IMR-90 (cell line): ENCODE measurements around the gene CCT5. TPM values are rescaled to one million over a fixed set of nuclear protein-coding genes. Genes with fewer than 3 reads are reported as not detected.

Experiments
- ATAC-seq: fragments of 200-7000 bp; cut with Tn5 transposase; 2 replicates; pipeline ENCODE4 v1.9.1; 2020; ENCODE audit warnings: low read depth, mild to moderate bottlenecking, moderate library complexity
- BruUV-seq: library from RNA; stranded (reverse); fragments of 400-500 nt; replicated peaks from 2 replicates; lab custom pipeline; 2021; lab: Mats Ljungman, UMichigan
- CTCF ChIA-PET: fragments of 300-600 bp; formaldehyde crosslinking; extraction: SDS; loops from one replicate; lab custom pipeline; 2021; ENCODE audit warnings: antibody characterized with exemption; lab: Yijun Ruan, JAX
- POLR2A ChIA-PET: fragments of 300-600 bp; sonication (Branson Sonifier 250); formaldehyde crosslinking; loops from one replicate; lab custom pipeline; 2022; ENCODE audit warnings: antibody characterized with exemption; ENCODE audit not compliant: unreplicated experiment; lab: Charles Lee
- DNase-seq: peaks from one replicate; pipeline ENCODE4 v3.0.0; 2013
- H2AFZ ChIP-seq: replicated peaks from 2 replicates; pipeline ENCODE3; 2013; ENCODE audit warnings: low read length, mild to moderate bottlenecking; ENCODE audit not compliant: poor library complexity
- H2AK5ac ChIP-seq: 2 replicates; pipeline ENCODE4 v1.6.1; 2013; ENCODE audit warnings: low read depth, low read length, inconsistent platforms
- H2AK9ac ChIP-seq: replicated peaks from 2 replicates; pipeline ENCODE3; 2013; ENCODE audit warnings: mild to moderate bottlenecking, low read depth, low read length, moderate library complexity; ENCODE audit not compliant: poor library complexity
- H2BK120ac ChIP-seq: 2 replicates; pipeline ENCODE4 v1.6.1; 2013; ENCODE audit warnings: low read depth, low read length, inconsistent platforms
- H2BK15ac ChIP-seq: 3 replicates; pipeline ENCODE4 v1.6.1; 2013; ENCODE audit warnings: low read depth, low read length, inconsistent platforms
- H2BK20ac ChIP-seq: 2 replicates; pipeline ENCODE4 v1.6.1; 2013; ENCODE audit warnings: low read depth, mild to moderate bottlenecking, inconsistent platforms, low read length, moderate library complexity
- H2BK5ac ChIP-seq: 2 replicates; pipeline ENCODE4 v1.6.1; 2013; ENCODE audit warnings: mild to moderate bottlenecking, low read depth, low read length, inconsistent platforms; ENCODE audit not compliant: poor library complexity, severe bottlenecking
- H3K14ac ChIP-seq: replicated peaks from 2 replicates; pipeline ENCODE4 v1.6.1; 2013; ENCODE audit warnings: low read depth, low read length, inconsistent platforms
- H3K18ac ChIP-seq: 2 replicates; pipeline ENCODE4 v1.6.1; 2013; ENCODE audit warnings: low read depth, low read length, control low read depth
- H3K23ac ChIP-seq: 2 replicates; pipeline ENCODE4 v1.6.1; 2013; ENCODE audit warnings: low read depth, low read length, inconsistent platforms
- H3K27ac ChIP-seq: 2 replicates; pipeline ENCODE4 v1.5.1; 2013; ENCODE audit warnings: mild to moderate bottlenecking, control low read depth, low read length; ENCODE audit not compliant: insufficient read depth
- H3K27me3 ChIP-seq: 2 replicates; pipeline ENCODE4 v1.6.1; 2013; ENCODE audit warnings: low read length; ENCODE audit not compliant: control insufficient read depth, insufficient read depth
- H3K36me3 ChIP-seq: 2 replicates; pipeline ENCODE4 v1.6.1; 2013; ENCODE audit warnings: low read length, mixed read lengths; ENCODE audit not compliant: control insufficient read depth, insufficient read depth
- H3K4ac ChIP-seq: 2 replicates; pipeline ENCODE4 v1.6.1; 2013; ENCODE audit warnings: low read depth, low read length, inconsistent platforms
- H3K4me1 ChIP-seq: 2 replicates; pipeline ENCODE4 v1.6.1; 2013; ENCODE audit warnings: low read length, mixed read lengths; ENCODE audit not compliant: control insufficient read depth, insufficient read depth
- H3K4me2 ChIP-seq: 2 replicates; pipeline ENCODE4 v1.6.1; 2013; ENCODE audit warnings: low read depth, mild to moderate bottlenecking, control low read depth, low read length, moderate library complexity
- H3K4me3 ChIP-seq: 2 replicates; pipeline ENCODE4 v1.5.1; 2013; ENCODE audit warnings: low read depth, mild to moderate bottlenecking, control low read depth, low read length, moderate library complexity; ENCODE audit not compliant: insufficient read depth
- H3K56ac ChIP-seq: 2 replicates; pipeline ENCODE4 v1.6.1; 2013; ENCODE audit warnings: low read length, inconsistent platforms; ENCODE audit not compliant: insufficient read depth; ENCODE audit errors: extremely low read depth
- H3K79me1 ChIP-seq, 2 experiments: 2 replicates each; pipeline ENCODE4 v1.6.1; 2013; ENCODE audit warnings: low read length in 2 of 2, inconsistent platforms in 1 of 2, low read depth in 1 of 2
- H3K9ac ChIP-seq: 2 replicates; pipeline ENCODE4 v1.6.1; 2013; ENCODE audit warnings: low read depth, low read length, control low read depth
- H3K9me1 ChIP-seq: 2 replicates; pipeline ENCODE4 v1.6.1; 2013; ENCODE audit warnings: low read length, inconsistent platforms; ENCODE audit not compliant: insufficient read depth
- H3K9me3 ChIP-seq: 2 replicates; pipeline ENCODE4 v1.6.1; 2013; ENCODE audit warnings: low read length; ENCODE audit not compliant: control insufficient read depth, insufficient read depth
- H4K20me1 ChIP-seq: 2 replicates; pipeline ENCODE4 v1.6.1; 2013; ENCODE audit warnings: low read length, inconsistent platforms; ENCODE audit not compliant: insufficient read depth
- H4K5ac ChIP-seq: 2 replicates; pipeline ENCODE4 v1.6.1; 2013; ENCODE audit warnings: mild to moderate bottlenecking, low read depth, low read length, control low read depth
- H4K8ac ChIP-seq, 2 experiments: 2 replicates each; pipeline ENCODE4 v1.6.1; 2013; ENCODE audit warnings: low read depth in 2 of 2, low read length in 2 of 2, control low read depth in 1 of 2, inconsistent platforms in 1 of 2
- H4K91ac ChIP-seq: 2 replicates; pipeline ENCODE4 v1.6.1; 2013; ENCODE audit warnings: low read depth, low read length, inconsistent platforms; ENCODE audit not compliant: insufficient read depth
- BHLHE40 ChIP-seq: fragments of 150-350 bp; IDR thresholded peaks from 2 replicates; pipeline ENCODE4 v1.6.1; 2016; ENCODE audit warnings: mild to moderate bottlenecking, low read depth, low read length
- CEBPB ChIP-seq: IDR thresholded peaks from 2 replicates; pipeline ENCODE4 v1.6.1; 2012; ENCODE audit warnings: low read depth, low read length, improper control_type of control experiment
- CHD1 ChIP-seq: IDR thresholded peaks from 2 replicates; pipeline ENCODE4 v1.6.1; 2012; ENCODE audit warnings: low read depth, low read length, improper control_type of control experiment
- CTCF ChIP-seq: conservative IDR thresholded peaks from 2 replicates; pipeline ENCODE4 v1.5.1; 2012; ENCODE audit warnings: mild to moderate bottlenecking, low read depth, low read length, improper control_type of control experiment
- MAZ ChIP-seq: IDR thresholded peaks from 2 replicates; pipeline ENCODE4 v1.6.1; 2012; ENCODE audit warnings: low read depth, mild to moderate bottlenecking, low read length, improper control_type of control experiment, moderate library complexity, borderline replicate concordance
- MXI1 ChIP-seq: IDR thresholded peaks from 2 replicates; pipeline ENCODE4 v1.6.1; 2012; ENCODE audit warnings: low read depth, mild to moderate bottlenecking, low read length, moderate library complexity, borderline replicate concordance
- NFE2L2 ChIP-seq: fragments of 150-350 bp; IDR thresholded peaks from 2 replicates; pipeline ENCODE4 v1.6.1; 2016; ENCODE audit warnings: low read depth, mild to moderate bottlenecking, low read length
- POLR2A ChIP-seq: IDR thresholded peaks from 2 replicates; pipeline ENCODE4 v1.6.1; 2012; ENCODE audit warnings: mild to moderate bottlenecking, low read depth, low read length
- RAD21 ChIP-seq: IDR thresholded peaks from 2 replicates; pipeline ENCODE4 v1.6.1; 2012; ENCODE audit warnings: low read length, improper control_type of control experiment
- SMC3 ChIP-seq: fragments of 150-350 bp; IDR thresholded peaks from 2 replicates; pipeline ENCODE4 v1.6.1; 2016; ENCODE audit warnings: low read depth, mild to moderate bottlenecking, antibody characterized with exemption, low read length, moderate library complexity
- USF2 ChIP-seq: fragments of 150-350 bp; IDR thresholded peaks from 2 replicates; pipeline ENCODE4 v1.6.1; 2017; ENCODE audit warnings: mild to moderate bottlenecking, antibody characterized with exemption, low read length, low read depth
- WGBS, 2 experiments: methylation state at CpG; one replicate each; pipeline versions ENCODE4 v1.1.5 to v1.1.7; 2013; ENCODE audit warnings: missing lambda C conversion rate in 2 of 2; ENCODE audit not compliant: insufficient read length in 1 of 2; ENCODE audit errors: extremely low coverage in 2 of 2; 5-methylcytosine and 5-hydroxymethylcytosine counted together
- dilution Hi-C: fragments of 300-500 bp; cut with HindIII; formaldehyde crosslinking; loops from one replicate; pipeline ENCODE4 v1.14.3; 2018; ENCODE audit warnings: low sequenced_read_pairs; ENCODE audit not compliant: unreplicated experiment
- in situ Hi-C: fragments of 300-500 bp; cut with MboI; formaldehyde crosslinking; loops from 3 replicates; pipeline ENCODE4 v1.14.3; 2019; ENCODE audit warnings: low sequenced_read_pairs, inconsistent platforms, mixed read lengths
- intact Hi-C: fragments of 100-400 bp; cut with micrococcal nuclease; formaldehyde crosslinking; loops from 2 replicates; pipeline ENCODE4 v1.10.0; 2022
- polyA plus RNA-seq, 3 experiments: library from polyadenylated mRNA; depleted of rRNA; stranded (reverse); fragments of >200 nt; gene quantifications; 2 replicates each; pipeline ENCODE4 v1.2.3, GENCODE V29; 2012; ENCODE audit warnings: low replicate concordance in 1 of 3
- total RNA-seq: library from RNA; depleted of rRNA; stranded (reverse); fragments of >200 nt; gene quantifications from 2 replicates; pipeline ENCODE4 v1.2.3, GENCODE V29; 2012
- TF ChIP-seq, protein P1 (sequence below): fragments of 150-350 bp; IDR thresholded peaks from 2 replicates; pipeline ENCODE4 v1.6.1; 2016; ENCODE audit warnings: low read depth, mild to moderate bottlenecking, low read length, moderate library complexity, borderline replicate concordance

Gene CCT5
- total and polyA plus RNA-seq, 2 of the 4 experiments (the other 2 are of a cell fraction) = 358 to 481 TPM

DNA sequence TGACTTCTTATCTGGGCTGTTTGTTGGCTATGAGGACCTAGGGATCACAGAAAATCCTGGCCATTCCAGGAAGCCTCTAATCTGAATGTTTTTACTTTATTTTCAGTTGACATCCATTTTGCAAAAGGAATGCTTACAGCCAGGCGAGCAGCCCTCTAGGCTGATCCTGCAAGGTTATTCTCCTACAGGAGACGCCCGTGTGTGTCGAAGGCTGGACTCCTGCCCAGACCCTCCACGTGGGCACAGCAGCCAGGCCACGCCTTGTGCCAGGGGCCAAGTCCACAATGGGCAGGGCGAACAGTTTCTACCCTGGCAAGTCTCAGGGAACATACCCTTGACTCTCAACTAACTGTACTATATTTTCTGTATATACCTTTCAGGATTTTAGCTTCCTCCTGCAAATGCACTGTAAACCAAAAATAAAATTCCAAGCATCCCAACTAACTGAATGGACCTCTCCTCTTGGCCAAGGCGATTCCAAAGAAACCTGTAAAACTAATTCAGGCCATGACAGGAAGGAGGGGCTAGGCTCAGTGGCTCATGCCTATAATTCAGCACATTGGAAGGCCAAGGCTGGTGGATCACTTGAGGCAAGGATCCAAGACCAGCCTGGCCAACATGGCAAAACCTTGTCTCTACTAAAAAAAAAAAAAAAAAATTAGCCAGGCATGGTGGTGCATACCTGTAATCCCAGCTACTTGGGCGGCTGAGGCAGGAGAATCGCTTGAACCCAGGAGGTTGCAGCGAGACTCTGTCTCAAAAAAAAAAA is 51.9 kb downstream of the CCT5 start (continued):
- TF ChIP-seq CTCF = no peak

GRCh38 chr5:10303201-10303600 is 53.1 kb downstream of the CCT5 start:
- dilution Hi-C loops = no loop called here
- Histone ChIP-seq H3K4me2 (no peak overlapping the region), H2BK15ac (no peak overlapping the region), H3K4ac (no peak overlapping the region), H2AFZ (no peak overlapping the region), H2BK5ac (no peak overlapping the region), H3K23ac (no peak overlapping the region), H3K27me3 (no peaks in the 10 kb centered on the region), H3K36me3 (peaks cover 2% of the 10 kb centered on the region; the same call in 1 of the 2 replicates), H2BK120ac (no peak overlapping the region), H4K5ac (no peak overlapping the region), H4K20me1 (no peaks in the 10 kb centered on the region), H2AK9ac (no peak overlapping the region), H3K9ac (no peak overlapping the region), H3K18ac (no peak overlapping the region), H3K4me3 (no peak overlapping the region), H3K56ac (no peak overlapping the region), H3K27ac (no peak overlapping the region), H4K8ac (no peak overlapping the region), H3K9me1 (0 out of 2 replicates have a peak, but pooled peaks cover 7% of the 10 kb centered on the region), H3K79me1 (peaks cover 0 to 15% of the 10 kb centered on the region in 2 experiments; a peak in 1 of 4 replicates), H3K14ac (no peak overlapping the region), H2AK5ac (no peak overlapping the region), H4K91ac (no peak overlapping the region), H3K4me1 (peaks cover 4% of the 10 kb centered on the region; the same call in 1 of the 2 replicates), H2BK20ac (no peak overlapping the region), H3K9me3 (no peaks in the 10 kb centered on the region)
- ChIA-PET POLR2A (no interaction called here), CTCF (no interaction called here)
- DNase-seq = no peak
- intact Hi-C loops = no loop called here
- in situ Hi-C loops = no loop called here
- no peak for ATAC-seq
- WGBS, 2 experiments = no CpG with 5 or more reads among the region's 2 CpGs
- BruUV-seq = no TSS peak
- TF ChIP-seq RAD21 (no peak), NFE2L2 (no peak), MAZ (no peak), CHD1 (no peak), MXI1 (no peak), USF2 (no peak), CEBPB (no peak), SMC3 (no peak), BHLHE40 (no peak), POLR2A (no peak)
- TF ChIP-seq, protein P1, sequence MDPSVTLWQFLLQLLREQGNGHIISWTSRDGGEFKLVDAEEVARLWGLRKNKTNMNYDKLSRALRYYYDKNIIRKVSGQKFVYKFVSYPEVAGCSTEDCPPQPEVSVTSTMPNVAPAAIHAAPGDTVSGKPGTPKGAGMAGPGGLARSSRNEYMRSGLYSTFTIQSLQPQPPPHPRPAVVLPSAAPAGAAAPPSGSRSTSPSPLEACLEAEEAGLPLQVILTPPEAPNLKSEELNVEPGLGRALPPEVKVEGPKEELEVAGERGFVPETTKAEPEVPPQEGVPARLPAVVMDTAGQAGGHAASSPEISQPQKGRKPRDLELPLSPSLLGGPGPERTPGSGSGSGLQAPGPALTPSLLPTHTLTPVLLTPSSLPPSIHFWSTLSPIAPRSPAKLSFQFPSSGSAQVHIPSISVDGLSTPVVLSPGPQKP = no peak
